Measurements from ENCODE around the gene CLASP1.

Gene CLASP1

GRCh38 chr2:121412349-121412748 is 236.9 kb downstream of the CLASP1 start:
- H3K9me3 ChIP-seq (ENCODE audit: low read length) = no peaks in the 10 kb centered on the region
- H3K4me2 ChIP-seq (ENCODE audit: low read length) = no peak overlapping the region
- H3K9ac ChIP-seq (ENCODE audit: low read length) = no peak overlapping the region
- H3K36me3 ChIP-seq (ENCODE audit: insufficient read depth, low read length) = peaks cover 53% of the 10 kb centered on the region
- no peaks in the 10 kb centered on the region for H3F3A ChIP-seq (ENCODE audit: insufficient read depth, low read length)
- no peaks in the 10 kb centered on the region for H3K9me2 ChIP-seq (ENCODE audit: low read depth, low read length)
- TF ChIP-seq EZH2 (IDR thresholded peaks at IDR 0.05; ENCODE audit: borderline replicate concordance, low read length) (no peak), CTCF (IDR thresholded peaks at IDR 0.05; ENCODE audit: low read length) (no peak)
- H3K4me3 ChIP-seq (ENCODE audit: low read depth, low read length, poor library complexity, severe bottlenecking) = no peak overlapping the region
- no peaks in the 10 kb centered on the region for H3K79me2 ChIP-seq (ENCODE audit: insufficient read depth, low read length)
- no peaks in the 10 kb centered on the region for H3K4me1 ChIP-seq (ENCODE audit: insufficient read depth, low read length, severe bottlenecking)
- no peaks in the 10 kb centered on the region for H4K20me1 ChIP-seq (ENCODE audit: insufficient read depth, low read length)
- no peak overlapping the region for H2AFZ ChIP-seq (ENCODE audit: low read length)
- H3K27ac ChIP-seq (ENCODE audit: low read depth, low read length, poor library complexity, severe bottlenecking) = no peak overlapping the region
- no peaks in the 10 kb centered on the region for H3K27me3 ChIP-seq (ENCODE audit: insufficient read depth, low read length)

- Histone ChIP-seq H3K4me1 (ENCODE audit: insufficient read depth, low read length, severe bottlenecking) (no peaks in the 10 kb centered on the region), H3K79me2 (ENCODE audit: insufficient read depth, low read length) (no peaks in the 10 kb centered on the region), H3K9me3 (ENCODE audit: low read length) (no peaks in the 10 kb centered on the region), H4K20me1 (ENCODE audit: insufficient read depth, low read length) (no peaks in the 10 kb centered on the region), H3K9me2 (ENCODE audit: low read depth, low read length) (no peaks in the 10 kb centered on the region), H3K4me2 (ENCODE audit: low read length) (no peak overlapping the region), H3K27ac (ENCODE audit: low read depth, low read length, poor library complexity, severe bottlenecking) (no peak overlapping the region), H3K4me3 (ENCODE audit: low read depth, low read length, poor library complexity, severe bottlenecking) (no peak overlapping the region), H3K36me3 (ENCODE audit: insufficient read depth, low read length) (peaks cover 50% of the 10 kb centered on the region), H3K27me3 (ENCODE audit: insufficient read depth, low read length) (no peaks in the 10 kb centered on the region), H3F3A (ENCODE audit: insufficient read depth, low read length) (no peaks in the 10 kb centered on the region), H3K9ac (ENCODE audit: low read length) (no peak overlapping the region), H2AFZ (ENCODE audit: low read length) (no peak overlapping the region)
- no peak for TF ChIP-seq CTCF (IDR thresholded peaks at IDR 0.05; ENCODE audit: low read length)
- no peak for TF ChIP-seq EZH2 (IDR thresholded peaks at IDR 0.05; ENCODE audit: borderline replicate concordance, low read length)
Observed at GRCh38 chr2:121409966-121410365, 239.3 kb downstream of the CLASP1 start.

GRCh38 chr2:121409388-121409787 is 239.9 kb downstream of the CLASP1 start:
- no peaks in the 10 kb centered on the region for H3F3A ChIP-seq (ENCODE audit: insufficient read depth, low read length)
- H3K27me3 ChIP-seq (ENCODE audit: insufficient read depth, low read length) = no peaks in the 10 kb centered on the region
- H2AFZ ChIP-seq (ENCODE audit: low read length) = no peak overlapping the region
- H4K20me1 ChIP-seq (ENCODE audit: insufficient read depth, low read length) = no peaks in the 10 kb centered on the region
- H3K4me3 ChIP-seq (ENCODE audit: low read depth, low read length, poor library complexity, severe bottlenecking) = no peak overlapping the region
- no peaks in the 10 kb centered on the region for H3K9me2 ChIP-seq (ENCODE audit: low read depth, low read length)
- no peaks in the 10 kb centered on the region for H3K4me1 ChIP-seq (ENCODE audit: insufficient read depth, low read length, severe bottlenecking)
- H3K36me3 ChIP-seq (ENCODE audit: insufficient read depth, low read length) = peaks cover 50% of the 10 kb centered on the region
- H3K79me2 ChIP-seq (ENCODE audit: insufficient read depth, low read length) = no peaks in the 10 kb centered on the region
- no peak overlapping the region for H3K27ac ChIP-seq (ENCODE audit: low read depth, low read length, poor library complexity, severe bottlenecking)
- no peak overlapping the region for H3K4me2 ChIP-seq (ENCODE audit: low read length)
- no peak overlapping the region for H3K9ac ChIP-seq (ENCODE audit: low read length)
- H3K9me3 ChIP-seq (ENCODE audit: low read length) = no peaks in the 10 kb centered on the region
- TF ChIP-seq EZH2 (IDR thresholded peaks at IDR 0.05; ENCODE audit: borderline replicate concordance, low read length) = no peak
- no peak for TF ChIP-seq CTCF (IDR thresholded peaks at IDR 0.05; ENCODE audit: low read length)

Data from OCI-LY1 (cell line).